Measurements from ENCODE around the gene LLGL2.

LLGL2 gene

GRCh38 chr17:75508931-75509361 is 16.6 kb upstream of the LLGL2 start:
- Histone ChIP-seq H2AFZ (ENCODE audit: low read depth) (no peak overlapping the region), H3K4me3 (IDR thresholded peaks at IDR 0.05; ENCODE audit: insufficient read depth, low read depth, low read length) (no peak overlapping the region), H3K36me3 (ENCODE audit: insufficient read depth) (no peaks in the 10 kb centered on the region), H3K27me3 (ENCODE audit: insufficient read depth, low read depth) (no peaks in the 10 kb centered on the region), H3K4me1 (ENCODE audit: low read depth, poor library complexity, severe bottlenecking) (no peaks in the 10 kb centered on the region), H4K20me1 (ENCODE audit: insufficient read depth) (no peaks in the 10 kb centered on the region), H3K4me2 (no peak overlapping the region), H3K9ac (no peak overlapping the region), H3K27ac (no peak overlapping the region), H3K79me2 (ENCODE audit: insufficient read depth, low read depth) (no peaks in the 10 kb centered on the region)
- TF ChIP-seq CTCF (conservative IDR thresholded peaks at IDR 0.05; ENCODE audit: low read depth, low read length), result no peak

GRCh38 chr17:75509528-75510258 is 15.8 kb upstream of the LLGL2 start:
- no peaks in the 10 kb centered on the region for H3K27me3 ChIP-seq (ENCODE audit: insufficient read depth, low read depth)
- no peak for TF ChIP-seq CTCF (conservative IDR thresholded peaks at IDR 0.05; ENCODE audit: low read depth, low read length)
- H3K9ac ChIP-seq, result no peak overlapping the region
- no peaks in the 10 kb centered on the region for H3K79me2 ChIP-seq (ENCODE audit: insufficient read depth, low read depth)
- H2AFZ ChIP-seq (ENCODE audit: low read depth), result no peak overlapping the region
- H3K4me1 ChIP-seq (ENCODE audit: low read depth, poor library complexity, severe bottlenecking), result peaks cover 2% of the 10 kb centered on the region
- H3K27ac ChIP-seq, result no peak overlapping the region
- H4K20me1 ChIP-seq (ENCODE audit: insufficient read depth), result no peaks in the 10 kb centered on the region
- H3K4me3 ChIP-seq (IDR thresholded peaks at IDR 0.05; ENCODE audit: insufficient read depth, low read depth, low read length), result no peak overlapping the region
- no peaks in the 10 kb centered on the region for H3K36me3 ChIP-seq (ENCODE audit: insufficient read depth)
- no peak overlapping the region for H3K4me2 ChIP-seq

DNA sequence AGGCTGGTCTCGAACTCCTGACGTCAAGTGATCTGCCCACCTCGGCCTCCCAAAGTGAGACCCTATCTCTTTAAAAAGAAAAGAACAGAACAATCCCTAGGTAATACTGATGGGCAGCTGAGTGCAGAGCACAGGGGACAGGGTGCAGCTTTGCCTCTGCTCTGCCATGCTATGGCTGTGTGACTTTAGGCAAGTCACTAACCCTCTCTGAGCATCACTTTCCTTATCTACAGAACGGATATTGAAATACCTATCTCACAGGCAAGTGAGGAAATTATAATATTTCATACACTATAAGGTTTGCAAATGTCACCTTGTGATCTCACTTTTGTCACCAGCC is 14.3 kb upstream of the LLGL2 start:
- H3K4me1 ChIP-seq (ENCODE audit: low read depth, poor library complexity, severe bottlenecking), result peaks cover 3% of the 10 kb centered on the region
- no peaks in the 10 kb centered on the region for H4K20me1 ChIP-seq (ENCODE audit: insufficient read depth)
- no peak overlapping the region for H3K27ac ChIP-seq
- H3K4me2 ChIP-seq, result no peak overlapping the region
- no peak overlapping the region for H2AFZ ChIP-seq (ENCODE audit: low read depth)
- H3K36me3 ChIP-seq (ENCODE audit: insufficient read depth), result no peaks in the 10 kb centered on the region
- H3K9ac ChIP-seq, result no peak overlapping the region
- no peak overlapping the region for H3K4me3 ChIP-seq (IDR thresholded peaks at IDR 0.05; ENCODE audit: insufficient read depth, low read depth, low read length)
- no peaks in the 10 kb centered on the region for H3K27me3 ChIP-seq (ENCODE audit: insufficient read depth, low read depth)
- H3K79me2 ChIP-seq (ENCODE audit: insufficient read depth, low read depth), result no peaks in the 10 kb centered on the region
- no peak for TF ChIP-seq CTCF (conservative IDR thresholded peaks at IDR 0.05; ENCODE audit: low read depth, low read length)

DNA sequence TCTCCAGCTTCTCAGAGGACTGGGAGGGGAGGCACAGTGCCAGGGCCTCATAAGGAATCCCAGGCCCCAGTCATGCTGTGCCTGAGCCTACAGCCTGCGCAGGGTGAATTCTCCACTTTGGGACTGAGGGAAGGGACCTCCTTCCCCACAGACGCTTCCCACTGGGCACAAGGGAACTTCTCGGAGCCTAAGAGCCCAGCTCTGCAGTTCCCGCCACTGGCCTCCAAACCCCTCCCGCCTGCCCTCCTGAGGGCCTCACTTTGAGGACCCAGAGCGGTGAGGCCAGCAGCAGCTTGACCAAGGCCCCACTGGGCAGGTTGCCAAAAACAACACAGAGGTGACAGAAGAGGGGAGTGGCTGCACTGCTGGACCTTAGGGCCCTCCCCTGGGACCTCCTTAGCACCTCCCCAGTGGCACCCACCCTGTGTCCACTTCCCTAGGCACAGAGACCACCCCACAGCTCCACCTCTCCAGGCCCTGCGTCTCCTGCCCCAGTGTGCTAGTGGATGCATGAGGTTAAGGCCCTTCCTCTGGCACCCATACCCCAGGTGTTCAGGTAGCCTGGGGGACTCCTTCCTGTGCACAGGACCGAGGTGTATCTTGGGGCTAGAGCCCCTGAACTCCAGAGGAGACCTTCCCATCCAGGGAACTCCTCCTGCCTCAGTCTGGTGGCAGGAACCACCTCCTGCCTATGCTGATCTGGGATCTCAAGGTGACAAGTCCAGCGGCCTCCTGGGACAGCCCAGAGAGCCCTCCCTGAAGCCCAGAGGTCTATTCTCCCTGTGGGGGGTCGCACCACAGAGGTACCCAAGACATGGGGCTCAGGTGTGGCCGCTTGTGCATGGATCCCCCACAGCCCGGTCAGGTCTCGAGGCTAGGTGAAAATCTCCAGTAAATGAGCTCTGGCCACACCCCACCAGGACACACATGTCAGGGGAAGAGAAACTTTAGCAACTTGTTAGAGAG is 13.6 kb upstream of the LLGL2 start:
- Histone ChIP-seq H3K4me1 (ENCODE audit: low read depth, poor library complexity, severe bottlenecking) (peaks cover 3% of the 10 kb centered on the region), H3K4me3 (IDR thresholded peaks at IDR 0.05; ENCODE audit: insufficient read depth, low read depth, low read length) (no peak overlapping the region), H3K79me2 (ENCODE audit: insufficient read depth, low read depth) (no peaks in the 10 kb centered on the region), H3K36me3 (ENCODE audit: insufficient read depth) (no peaks in the 10 kb centered on the region), H3K27me3 (ENCODE audit: insufficient read depth, low read depth) (no peaks in the 10 kb centered on the region), H3K9ac (no peak overlapping the region), H3K4me2 (no peak overlapping the region), H2AFZ (ENCODE audit: low read depth) (no peak overlapping the region), H4K20me1 (ENCODE audit: insufficient read depth) (no peaks in the 10 kb centered on the region), H3K27ac (no peak overlapping the region)
- TF ChIP-seq CTCF (conservative IDR thresholded peaks at IDR 0.05; ENCODE audit: low read depth, low read length), result no peak

Data from KMS-11 (cell line).